Limb (tissue), 2 donors: Measurements from ENCODE around the gene VAV2.

Experiments used
- DNase-seq, 2 donors: peaks; one replicate each; pipeline ENCODE4 v3.0.0-alpha.2; 2016; ENCODE audit errors: extremely low spot score in 2 of 2

Gene VAV2

GRCh38 chr9:133854765-133855164, 137.4 kb downstream of the VAV2 start:
- DNase-seq, result no peak

- DNase-seq, result no peak
These were observed 138.1 kb downstream of the VAV2 start for GRCh38 chr9:133854048-133854447.

DNA sequence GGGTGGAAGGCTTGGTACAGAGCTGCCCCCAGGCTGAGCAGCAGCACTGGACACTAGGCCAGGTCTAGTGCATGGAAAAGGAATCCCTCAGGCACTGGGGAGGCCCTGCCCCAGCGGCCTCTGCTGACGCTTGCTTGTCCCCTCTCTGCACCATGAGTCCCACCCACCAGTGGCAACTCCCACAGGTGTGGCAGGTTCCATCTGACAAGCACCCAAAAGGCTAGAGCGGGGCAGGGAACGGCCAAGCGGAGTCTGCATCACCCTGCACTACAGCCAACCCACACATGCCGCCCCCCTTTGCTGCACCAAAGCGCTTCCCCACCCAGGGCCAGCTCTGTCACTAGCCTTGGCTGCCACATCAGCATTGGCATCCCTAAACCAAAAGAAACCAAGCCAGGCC, 138.8 kb downstream of the VAV2 start:
- no peak for DNase-seq

- DNase-seq, result no peak
These were observed 139.7 kb downstream of the VAV2 start for GRCh38 chr9:133852431-133852830.

DNA sequence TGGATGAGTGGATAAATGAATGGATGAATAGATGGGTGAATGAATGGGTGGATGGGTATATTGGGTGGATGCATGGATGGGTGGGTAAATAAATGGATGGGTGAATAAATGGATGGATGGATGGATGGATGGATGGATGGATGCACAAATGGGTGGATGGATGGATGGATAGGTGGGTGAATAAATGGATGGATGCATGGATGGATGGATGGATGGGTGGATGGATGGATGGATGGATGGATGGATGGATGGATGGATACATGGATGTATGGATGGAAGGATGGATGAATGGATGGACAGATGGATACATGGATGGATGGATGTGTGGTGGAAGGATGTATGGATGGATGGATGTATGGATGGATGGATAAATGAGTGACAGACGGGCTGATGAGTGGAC, 140.4 kb downstream of the VAV2 start:
- no peak for DNase-seq

GRCh38 chr9:133850937-133851336, 141.2 kb downstream of the VAV2 start:
- DNase-seq, result no peak

GRCh38 chr9:133850161-133850560, 142.0 kb downstream of the VAV2 start:
- DNase-seq, result no peak

DNA sequence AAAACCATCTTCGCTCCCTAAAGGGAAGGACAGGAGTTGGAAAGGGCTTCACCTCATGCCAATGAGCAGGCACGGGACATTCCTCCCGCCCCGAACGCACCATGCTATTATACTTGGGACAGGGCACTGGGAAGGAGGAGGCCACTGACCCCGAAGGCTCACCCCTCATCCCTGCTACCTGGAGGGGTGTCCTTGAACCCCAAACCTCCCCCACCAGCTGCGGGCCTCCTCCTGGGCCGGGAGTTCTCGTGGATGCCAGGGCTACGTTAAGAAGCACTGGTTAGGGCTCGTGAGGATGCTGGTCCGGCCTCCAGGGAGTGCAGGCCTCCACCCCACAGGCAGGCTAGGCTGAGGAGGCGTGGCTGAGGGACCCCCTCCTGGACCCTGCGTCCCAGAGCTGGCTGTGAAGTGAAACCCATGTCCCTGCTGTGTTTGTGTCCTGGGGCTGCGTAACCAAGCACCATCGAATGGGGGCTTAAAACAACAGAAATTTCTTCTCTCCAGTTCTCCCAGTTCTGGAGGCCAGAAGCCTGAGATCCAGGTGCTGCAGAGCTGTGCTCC, 142.9 kb downstream of the VAV2 start:
- DNase-seq, result no peak

DNA sequence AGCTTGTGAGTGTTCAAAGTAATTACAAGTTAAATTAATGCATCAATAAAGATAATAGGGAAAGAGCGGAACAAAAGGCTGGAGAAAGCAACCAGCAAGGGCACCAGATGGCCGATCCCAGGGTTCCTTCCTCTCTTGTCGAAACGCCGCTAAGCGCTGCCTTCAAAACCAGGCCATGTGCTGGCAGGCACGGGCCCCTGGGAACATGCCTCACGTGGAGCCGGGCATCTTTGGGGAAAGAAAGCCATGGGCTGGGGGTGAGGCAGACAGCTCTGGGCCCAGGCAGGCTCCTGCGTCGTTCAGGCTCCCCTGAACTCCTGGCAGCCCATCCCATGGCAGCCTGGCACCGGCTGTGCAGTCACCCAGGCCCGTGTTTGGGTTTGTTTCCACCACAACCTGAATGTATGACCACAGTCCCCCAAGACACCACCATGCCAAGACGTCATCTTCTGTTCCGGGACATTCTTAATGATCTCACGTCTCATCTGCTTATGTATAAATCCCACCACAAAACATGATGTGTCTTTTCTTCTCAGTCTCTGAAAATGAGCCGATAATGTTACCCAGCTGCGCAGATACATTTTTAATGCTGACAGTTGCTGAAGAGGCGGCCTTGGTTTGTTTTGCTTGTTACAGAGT, 143.5 kb downstream of the VAV2 start:
- peak in 1 of 2 donors; percentile 36 for DNase-seq

DNA sequence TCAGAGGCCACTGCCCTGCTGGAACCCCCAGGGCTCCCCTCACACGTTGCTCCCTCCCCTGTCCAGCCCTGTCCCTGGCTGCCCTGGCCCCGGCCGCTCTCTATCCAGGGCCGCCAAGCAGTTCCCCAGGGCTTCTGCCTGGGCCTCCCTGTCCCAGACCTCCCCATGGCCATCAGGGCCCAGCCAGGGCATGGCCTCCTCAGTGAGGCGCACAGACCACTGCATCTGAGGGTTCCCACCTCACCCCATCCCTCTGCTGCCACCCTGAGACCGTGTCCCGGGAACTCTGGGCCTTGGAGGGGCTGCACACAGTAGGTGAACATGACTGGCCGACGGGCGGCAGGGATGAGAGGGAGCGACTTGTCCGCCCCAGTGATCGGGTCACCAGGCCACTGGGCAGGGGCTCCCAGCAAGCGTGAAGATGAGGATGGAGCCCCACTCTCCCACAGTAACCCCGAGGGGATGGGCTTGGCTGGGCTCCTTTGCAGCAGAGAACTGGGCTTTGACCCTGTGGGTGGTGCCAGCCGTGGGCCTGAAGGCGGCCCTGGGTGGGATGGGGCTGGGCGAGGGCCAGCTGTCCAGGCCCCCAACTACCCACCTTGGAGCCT, 145.5 kb downstream of the VAV2 start:
- DNase-seq, result no peak

DNA sequence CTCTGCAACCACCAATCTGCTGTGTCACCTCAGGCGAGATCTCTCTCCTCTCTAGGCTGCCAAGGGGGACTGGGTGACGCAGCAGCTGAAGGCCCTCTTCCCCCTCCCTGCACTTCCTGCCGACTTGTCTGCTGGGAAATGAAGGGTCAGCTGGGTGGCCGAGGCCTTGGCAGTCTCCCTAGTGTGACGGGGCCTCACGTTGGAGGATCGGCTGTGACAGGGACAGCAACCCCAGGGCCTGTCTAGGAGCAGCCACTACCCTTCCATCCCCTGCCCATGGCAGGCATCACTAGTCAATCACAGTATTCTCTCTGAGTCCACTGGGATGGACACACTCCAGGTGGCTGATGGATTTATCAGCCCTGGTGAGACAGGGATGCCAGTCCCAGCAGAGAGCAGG, 146.7 kb downstream of the VAV2 start:
- no peak for DNase-seq

DNA sequence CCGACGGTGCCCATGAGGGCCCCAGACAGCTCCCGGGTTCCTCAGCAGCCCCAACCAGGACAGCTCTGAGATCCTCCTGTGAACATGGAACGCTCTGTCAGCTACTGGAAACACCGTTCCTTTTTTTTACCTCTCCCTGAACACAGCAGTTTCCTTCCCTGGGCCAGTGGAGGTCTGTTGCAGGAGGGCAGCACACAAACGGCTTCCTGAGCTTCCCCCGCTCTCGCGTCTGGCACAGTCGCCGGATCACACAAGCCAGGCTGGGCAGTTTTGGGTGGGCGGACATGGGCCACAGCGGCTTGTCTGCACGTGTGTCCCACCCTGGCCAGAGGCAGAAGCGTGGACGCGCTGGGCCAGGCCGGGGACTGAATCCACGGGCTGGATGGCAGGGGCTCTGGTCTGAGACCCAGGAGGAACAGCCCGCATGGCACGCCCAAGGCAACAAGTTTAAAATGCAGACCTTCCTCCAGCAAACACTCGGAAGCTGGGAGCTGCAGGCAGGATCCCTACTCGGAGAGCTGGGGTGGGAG, 147.2 kb downstream of the VAV2 start:
- DNase-seq, result no peak

GRCh38 chr9:133844398-133844784, 147.7 kb downstream of the VAV2 start:
- DNase-seq, result no peak

GRCh38 chr9:133843751-133844397, 148.2 kb downstream of the VAV2 start:
- no peak for DNase-seq

- no peak for DNase-seq
These were observed 148.9 kb downstream of the VAV2 start for GRCh38 chr9:133843250-133843649.

GRCh38 chr9:133842721-133843227, 149.3 kb downstream of the VAV2 start:
- no peak for DNase-seq

DNA sequence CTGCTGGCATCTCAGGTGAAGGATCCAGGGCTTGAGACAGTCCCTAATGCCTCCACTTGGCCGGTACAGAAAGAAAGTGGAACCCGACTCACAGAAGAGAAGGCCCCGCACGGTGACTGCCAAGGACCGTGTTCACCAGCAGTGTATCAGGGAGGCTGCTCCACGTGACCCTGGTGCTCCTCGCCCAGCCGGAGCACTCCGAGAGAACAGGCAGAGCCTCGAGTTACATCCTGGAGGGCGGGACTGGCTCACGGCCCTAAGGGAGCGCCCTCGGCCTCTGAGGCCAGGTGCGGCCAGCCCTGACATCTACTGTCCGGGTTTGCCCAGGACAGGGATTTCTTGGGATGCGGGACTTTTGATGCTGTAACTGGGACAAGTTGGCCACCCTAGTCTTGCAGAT, 149.9 kb downstream of the VAV2 start:
- no peak for DNase-seq

DNA sequence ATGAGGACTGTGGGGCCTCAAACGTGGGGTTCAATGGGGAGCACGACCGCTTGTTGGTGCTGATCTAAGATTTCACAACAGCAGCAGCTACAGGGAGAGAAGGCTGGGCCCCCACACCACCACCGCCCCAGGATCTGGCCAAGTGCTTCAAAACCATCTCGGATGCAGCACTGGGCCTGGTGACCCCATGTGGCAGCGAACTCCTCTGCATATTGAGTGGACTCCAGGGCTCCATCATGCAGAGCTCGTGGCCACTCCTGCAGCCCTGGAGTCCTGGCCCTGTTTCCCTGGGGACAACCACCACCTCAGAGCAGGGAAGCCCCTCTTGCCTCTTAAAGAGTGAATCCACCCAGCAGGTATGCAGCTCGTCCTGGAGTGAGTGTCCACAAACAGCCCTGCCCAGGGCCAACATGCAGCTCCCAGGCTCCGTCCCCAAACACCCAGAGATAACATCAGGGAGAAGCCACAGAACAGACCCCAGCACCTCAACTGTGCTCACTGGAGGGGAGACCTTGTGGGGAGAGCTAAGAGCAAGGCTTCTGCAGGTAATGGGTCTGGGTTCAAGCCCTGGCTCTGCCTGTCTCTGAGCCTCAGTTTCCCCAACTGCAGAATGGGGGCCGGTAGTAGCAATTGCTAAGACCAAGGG, 150.8 kb downstream of the VAV2 start:
- DNase-seq, result no peak

GRCh38 chr9:133839822-133840329, 152.2 kb downstream of the VAV2 start:
- DNase-seq, result no peak

- no peak for DNase-seq
These were observed 153.1 kb downstream of the VAV2 start for GRCh38 chr9:133838859-133839507.
